Keratinocyte (primary cell): ENCODE measurements around the gene LARGE1. TPM values are rescaled to one million over a fixed set of nuclear protein-coding genes. Genes with fewer than 3 reads are reported as not detected.

Experiments
- DNase-seq: peaks from one replicate; pipeline ENCODE4 v3.0.0-alpha.2; 2011; ENCODE audit warnings: low read depth, missing footprints, low spot score
- FAIRE-seq: peaks from 2 replicates; lab custom pipeline; 2011; peaks lifted over from hg19 to GRCh38; lab: Jason Lieb, UNC
- H2AFZ ChIP-seq: 2 replicates; pipeline ENCODE4 v1.6.0; 2012; ENCODE audit warnings: low read length, control low read depth, inconsistent platforms; ENCODE audit not compliant: control insufficient read depth
- H3K27ac ChIP-seq: 2 replicates; pipeline ENCODE4 v1.5.1; 2011; ENCODE audit warnings: low read length; ENCODE audit not compliant: control insufficient read depth, insufficient read depth
- H3K27me3 ChIP-seq: 3 replicates; pipeline ENCODE4 v1.6.0; 2011; ENCODE audit warnings: low read length; ENCODE audit not compliant: control insufficient read depth, insufficient read depth; ENCODE audit errors: extremely low read depth
- H3K36me3 ChIP-seq, 2 experiments: 2 replicates in 1 of 2; 3 replicates in 1 of 2; pipeline ENCODE4 v1.5.1; 2011; ENCODE audit warnings: low read length in 2 of 2, mild to moderate bottlenecking in 1 of 2; ENCODE audit not compliant: control insufficient read depth in 2 of 2, insufficient read depth in 2 of 2; ENCODE audit errors: extremely low read depth in 1 of 2
- H3K4me1 ChIP-seq: 3 replicates; pipeline ENCODE4 v1.5.1; 2011; ENCODE audit warnings: low read length; ENCODE audit not compliant: control insufficient read depth, insufficient read depth; ENCODE audit errors: extremely low read depth
- H3K4me2 ChIP-seq: 3 replicates; pipeline ENCODE4 v1.6.0; 2011; ENCODE audit warnings: low read depth, low read length; ENCODE audit not compliant: control insufficient read depth, insufficient read depth; ENCODE audit errors: extremely low read depth
- H3K4me3 ChIP-seq, 3 experiments: fragments of 200-600 bp in 1 of 3; sonication (generic) in 1 of 3; 2 replicates in 2 of 3; 3 replicates in 1 of 3; pipeline ENCODE4 v1.5.1; 2011 to 2016; ENCODE audit warnings: low read length in 3 of 3, mild to moderate bottlenecking in 3 of 3, control low read depth in 2 of 3, inconsistent platforms in 1 of 3, low read depth in 1 of 3, mixed read lengths in 1 of 3, mixed run types in 1 of 3, moderate library complexity in 1 of 3; ENCODE audit not compliant: control insufficient read depth in 2 of 3, insufficient read depth in 2 of 3; ENCODE audit errors: extremely low read depth in 1 of 3
- H3K79me2 ChIP-seq: 2 replicates; pipeline ENCODE4 v1.6.0; 2012; ENCODE audit warnings: low read length; ENCODE audit not compliant: control insufficient read depth, insufficient read depth
- H3K9ac ChIP-seq: 3 replicates; pipeline ENCODE4 v1.6.0; 2011; ENCODE audit warnings: low read length; ENCODE audit not compliant: control insufficient read depth, insufficient read depth; ENCODE audit errors: extremely low read depth
- H3K9me1 ChIP-seq: 3 replicates; pipeline ENCODE4 v1.6.0; 2011; ENCODE audit warnings: low read length; ENCODE audit not compliant: control insufficient read depth, insufficient read depth; ENCODE audit errors: extremely low read depth
- H3K9me3 ChIP-seq: 2 replicates; pipeline ENCODE4 v1.5.1; 2012; ENCODE audit warnings: low read depth, low read length; ENCODE audit not compliant: control insufficient read depth
- H4K20me1 ChIP-seq: 3 replicates; pipeline ENCODE4 v1.6.0; 2011; ENCODE audit warnings: low read length; ENCODE audit not compliant: control insufficient read depth, insufficient read depth; ENCODE audit errors: extremely low read depth
- EZH2 ChIP-seq: IDR thresholded peaks from one replicate; pipeline ENCODE4 v1.6.1; 2012; ENCODE audit warnings: inconsistent platforms, mild to moderate bottlenecking, low read length, moderate library complexity
- dilution Hi-C: fragments of 300-500 bp; cut with MboI; formaldehyde crosslinking; loops from one replicate; pipeline ENCODE4 v1.7.0; 2020; ENCODE audit warnings: low sequenced_read_pairs; ENCODE audit not compliant: extremely low pct_ligation_motif_present
- polyA plus RNA-seq, 5 experiments: library from polyadenylated mRNA; depleted of rRNA in 3 of 5; stranded (reverse) in 3 of 5; stranded (forward) in 1 of 5; unstranded in 1 of 5; fragments of >200 nt; gene quantifications; 1 replicate in 1 of 5; 2 replicates in 3 of 5; 3 replicates in 1 of 5; pipeline versions ENCODE4 v1.2.1 to v1.2.3, GENCODE V29; 2011 to 2012; ENCODE audit warnings: missing spikeins in 2 of 5, low read depth in 1 of 5, low replicate concordance in 1 of 5
- TF ChIP-seq, protein P1 (sequence below), 3 experiments: IDR thresholded peaks in 1 of 3; conservative IDR thresholded peaks in 1 of 3; optimal IDR thresholded peaks in 1 of 3; 2 replicates in 2 of 3; 3 replicates in 1 of 3; pipeline versions ENCODE3 to v1.5.1; 2011; ENCODE audit warnings: low read length in 3 of 3, mild to moderate bottlenecking in 3 of 3, moderate library complexity in 2 of 3, control low read depth in 1 of 3, inconsistent platforms in 1 of 3; ENCODE audit not compliant: insufficient read depth in 2 of 3; ENCODE audit errors: extremely low read depth in 1 of 3

LARGE1 gene
- polyA plus RNA-seq, 1 donor (not counting 4 experiments of a cell fraction or from before 2014, with no cell fraction given) = 4.5 TPM

DNA sequence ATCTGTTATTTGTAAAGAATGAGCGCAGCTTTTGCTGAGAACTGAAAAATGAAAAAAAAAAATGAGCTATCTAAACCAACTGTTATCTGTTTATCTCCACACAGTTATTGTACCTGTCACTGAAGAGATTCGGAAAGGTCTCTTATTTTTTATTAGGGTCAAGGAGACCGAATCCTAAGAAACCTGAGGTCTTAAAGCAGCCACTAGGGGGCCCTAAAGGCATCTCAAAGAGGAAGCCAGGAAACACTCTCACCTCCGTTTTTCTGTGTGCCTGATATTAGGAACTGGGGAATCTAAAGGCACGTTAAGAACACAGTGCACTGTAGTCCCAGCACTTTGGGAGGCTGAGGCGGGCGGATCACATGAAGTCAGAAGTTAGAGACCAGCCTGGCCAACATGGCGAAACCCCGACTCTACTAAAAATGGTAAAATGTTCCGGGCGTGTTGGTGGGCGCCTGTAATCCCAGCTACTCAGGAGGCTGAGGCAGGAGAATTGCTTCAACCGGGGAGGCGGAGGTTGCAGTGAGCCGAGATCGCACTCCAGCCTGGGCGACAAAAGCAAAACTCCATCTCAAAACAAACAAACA lies 3.5 kb upstream of the LARGE1 start:
- Histone ChIP-seq H3K9me3 (no peaks in the 10 kb centered on the region), H4K20me1 (peaks cover 4% of the 10 kb centered on the region), H2AFZ (no peak overlapping the region), H3K4me1 (peaks cover 17% of the 10 kb centered on the region), H3K27ac (no peak overlapping the region), H3K4me3 (no peak overlapping the region), H3K4me2 (peak overlapping the region; percentile 94), H3K79me2 (no peaks in the 10 kb centered on the region), H3K9ac (no peak overlapping the region), H3K9me1 (no peaks in the 10 kb centered on the region), H3K36me3 (no peaks in the 10 kb centered on the region), H3K27me3 (no peaks in the 10 kb centered on the region)
- DNase-seq = peak; percentile 32
- dilution Hi-C loops = no loop called here
- no peak for FAIRE-seq
- TF ChIP-seq, protein P1, sequence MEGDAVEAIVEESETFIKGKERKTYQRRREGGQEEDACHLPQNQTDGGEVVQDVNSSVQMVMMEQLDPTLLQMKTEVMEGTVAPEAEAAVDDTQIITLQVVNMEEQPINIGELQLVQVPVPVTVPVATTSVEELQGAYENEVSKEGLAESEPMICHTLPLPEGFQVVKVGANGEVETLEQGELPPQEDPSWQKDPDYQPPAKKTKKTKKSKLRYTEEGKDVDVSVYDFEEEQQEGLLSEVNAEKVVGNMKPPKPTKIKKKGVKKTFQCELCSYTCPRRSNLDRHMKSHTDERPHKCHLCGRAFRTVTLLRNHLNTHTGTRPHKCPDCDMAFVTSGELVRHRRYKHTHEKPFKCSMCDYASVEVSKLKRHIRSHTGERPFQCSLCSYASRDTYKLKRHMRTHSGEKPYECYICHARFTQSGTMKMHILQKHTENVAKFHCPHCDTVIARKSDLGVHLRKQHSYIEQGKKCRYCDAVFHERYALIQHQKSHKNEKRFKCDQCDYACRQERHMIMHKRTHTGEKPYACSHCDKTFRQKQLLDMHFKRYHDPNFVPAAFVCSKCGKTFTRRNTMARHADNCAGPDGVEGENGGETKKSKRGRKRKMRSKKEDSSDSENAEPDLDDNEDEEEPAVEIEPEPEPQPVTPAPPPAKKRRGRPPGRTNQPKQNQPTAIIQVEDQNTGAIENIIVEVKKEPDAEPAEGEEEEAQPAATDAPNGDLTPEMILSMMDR (optimal IDR thresholded peaks at IDR 0.05 in 1 of 3, IDR thresholded peaks at IDR 0.05 in 1 of 3, conservative IDR thresholded peaks at IDR 0.05 in 1 of 3; ENCODE audit: extremely low read depth in 1 of 3, insufficient read depth in 2 of 3, low read length in 3 of 3) = peak; percentile 55 to 74 (median 61)
- no peak for TF ChIP-seq EZH2

DNA sequence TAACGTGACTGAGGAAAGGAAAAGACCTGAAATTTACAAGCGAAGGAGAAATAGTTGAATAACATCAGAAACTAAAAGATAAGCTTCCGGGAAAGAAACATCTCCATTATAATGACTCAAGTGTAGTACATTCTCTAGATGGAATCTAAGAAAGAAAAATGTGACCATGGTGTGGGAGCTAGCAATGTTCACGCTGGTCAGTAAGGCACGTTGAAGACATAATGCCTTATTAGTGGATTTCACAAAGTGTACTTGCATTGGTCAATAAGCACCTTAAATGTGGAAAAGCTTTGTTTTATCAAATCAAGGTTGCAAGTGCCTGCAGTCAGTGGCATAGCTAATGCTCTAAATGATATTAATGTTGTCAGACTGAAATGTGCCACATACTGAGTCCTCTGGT lies 2.8 kb upstream of the LARGE1 start:
- TF ChIP-seq EZH2 = no peak
- TF ChIP-seq, protein P1 (optimal IDR thresholded peaks at IDR 0.05 in 1 of 3, IDR thresholded peaks at IDR 0.05 in 1 of 3, conservative IDR thresholded peaks at IDR 0.05 in 1 of 3; ENCODE audit: extremely low read depth in 1 of 3, insufficient read depth in 2 of 3, low read length in 3 of 3) = no peak
- H3K27me3 ChIP-seq = no peaks in the 10 kb centered on the region
- H3K9ac ChIP-seq = peak overlapping the region; percentile 46
- H3K4me3 ChIP-seq = peak overlapping the region in 2 of 3 experiments; percentile 73 to 74
- no peaks in the 10 kb centered on the region for H3K9me3 ChIP-seq
- H3K4me1 ChIP-seq = peaks cover 17% of the 10 kb centered on the region
- DNase-seq (no peak), FAIRE-seq (no peak)
- H3K9me1 ChIP-seq = no peaks in the 10 kb centered on the region
- H3K36me3 ChIP-seq = no peaks in the 10 kb centered on the region
- no peak overlapping the region for H2AFZ ChIP-seq
- H3K27ac ChIP-seq = no peak overlapping the region
- peak overlapping the region; percentile 94 for H3K4me2 ChIP-seq
- no peaks in the 10 kb centered on the region for H3K79me2 ChIP-seq
- H4K20me1 ChIP-seq = peaks cover 6% of the 10 kb centered on the region
- dilution Hi-C loops = no loop called here
